AG04449 (cell line): Measurements from ENCODE around the gene CRIM1.

Experiments used
- CTCF ChIA-PET: fragments of 350-600 bp; formaldehyde crosslinking; extraction: SDS; loops from one replicate; lab custom pipeline; 2021; ENCODE audit warnings: antibody characterized with exemption; lab: Yijun Ruan, JAX
- POLR2A ChIA-PET: fragments of 400-600, 350-600 bp; formaldehyde crosslinking; extraction: SDS; loops from one replicate; lab custom pipeline; 2020; ENCODE audit warnings: antibody characterized with exemption, inconsistent platforms; lab: Yijun Ruan, JAX
- DNase-seq: peaks from one replicate; pipeline ENCODE4 v3.0.0-alpha.2; 2010; ENCODE audit warnings: low read depth, low spot score
- H3K4me3 ChIP-seq: 2 replicates; pipeline ENCODE4 v1.5.1; 2011; ENCODE audit warnings: low read depth, mild to moderate bottlenecking, control low read depth, low read length
- TF ChIP-seq, protein P1 (sequence below): IDR thresholded peaks from one replicate; pipeline ENCODE4 v1.5.1; 2011; ENCODE audit warnings: mild to moderate bottlenecking, moderate library complexity, low read length, control low read depth, inconsistent platforms; ENCODE audit not compliant: insufficient read depth; ENCODE audit errors: missing control alignments

CRIM1 gene

GRCh38 chr2:36336321-36336720 is 19.3 kb upstream of the CRIM1 start:
- TF ChIP-seq, protein P1, sequence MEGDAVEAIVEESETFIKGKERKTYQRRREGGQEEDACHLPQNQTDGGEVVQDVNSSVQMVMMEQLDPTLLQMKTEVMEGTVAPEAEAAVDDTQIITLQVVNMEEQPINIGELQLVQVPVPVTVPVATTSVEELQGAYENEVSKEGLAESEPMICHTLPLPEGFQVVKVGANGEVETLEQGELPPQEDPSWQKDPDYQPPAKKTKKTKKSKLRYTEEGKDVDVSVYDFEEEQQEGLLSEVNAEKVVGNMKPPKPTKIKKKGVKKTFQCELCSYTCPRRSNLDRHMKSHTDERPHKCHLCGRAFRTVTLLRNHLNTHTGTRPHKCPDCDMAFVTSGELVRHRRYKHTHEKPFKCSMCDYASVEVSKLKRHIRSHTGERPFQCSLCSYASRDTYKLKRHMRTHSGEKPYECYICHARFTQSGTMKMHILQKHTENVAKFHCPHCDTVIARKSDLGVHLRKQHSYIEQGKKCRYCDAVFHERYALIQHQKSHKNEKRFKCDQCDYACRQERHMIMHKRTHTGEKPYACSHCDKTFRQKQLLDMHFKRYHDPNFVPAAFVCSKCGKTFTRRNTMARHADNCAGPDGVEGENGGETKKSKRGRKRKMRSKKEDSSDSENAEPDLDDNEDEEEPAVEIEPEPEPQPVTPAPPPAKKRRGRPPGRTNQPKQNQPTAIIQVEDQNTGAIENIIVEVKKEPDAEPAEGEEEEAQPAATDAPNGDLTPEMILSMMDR: no peak

DNA sequence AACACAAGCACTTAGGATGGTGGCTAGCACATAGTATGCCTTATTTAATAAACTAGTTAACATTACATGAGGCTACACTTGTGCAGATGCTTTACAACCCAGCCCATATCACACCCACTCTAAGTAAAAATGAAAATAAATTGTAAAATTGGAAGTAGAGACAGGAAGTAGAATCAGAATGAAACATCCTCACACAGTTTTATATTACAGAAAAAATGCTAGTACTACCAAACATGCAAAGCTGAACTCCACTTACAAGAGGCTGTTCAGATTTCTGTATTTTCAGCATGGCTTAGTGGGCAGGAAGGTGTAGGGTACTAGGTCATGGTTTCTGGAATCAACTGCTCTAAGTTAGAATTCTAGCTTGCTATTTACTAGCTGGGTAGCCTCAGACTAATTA is 18.2 kb upstream of the CRIM1 start:
- no peak overlapping the region for H3K4me3 ChIP-seq
- ChIA-PET POLR2A (no interaction called here), CTCF (interaction anchor here (1.0 to 3.5 kb wide), 3 partner anchors 13 to 16 kb away, joined by 4 to 17 read pairs (median 8); no protein-coding TSS in a partner anchor)
- TF ChIP-seq, protein P1: no peak
- no peak for DNase-seq

More at GRCh38 chr2:36336321-36336720, 19.3 kb upstream of the CRIM1 start:
- no peak overlapping the region for H3K4me3 ChIP-seq
- POLR2A ChIA-PET: no interaction called here
- DNase-seq: no peak
- CTCF ChIA-PET: interaction anchor here (1.0 to 1.6 kb wide), 3 partner anchors 15 to 328 kb away, joined by 4 to 5 read pairs (median 4); no protein-coding TSS in a partner anchor

- DNase-seq: no peak
- ChIA-PET POLR2A (interaction anchor here (0.7 kb wide), 1 partner anchor 18 kb away, joined by 3 read pairs; the partner anchor contains the start of gene CRIM1), CTCF (interaction anchor here (1.1 to 3.5 kb wide), 4 partner anchors 13 to 17 kb away, joined by 7 to 17 read pairs (median 10); no protein-coding TSS in a partner anchor)
- H3K4me3 ChIP-seq: no peak overlapping the region
- TF ChIP-seq, protein P1: no peak
Measured at GRCh38 chr2:36338124-36338826, 17.3 kb upstream of the CRIM1 start.

GRCh38 chr2:36338827-36339145 is 16.8 kb upstream of the CRIM1 start:
- CTCF ChIA-PET: interaction anchor here (1.4 to 3.5 kb wide), 3 partner anchors 12 to 17 kb away, joined by 7 to 17 read pairs (median 11); no protein-coding TSS in a partner anchor
- DNase-seq: no peak
- POLR2A ChIA-PET: interaction anchor here (0.7 to 1.6 kb wide), 3 partner anchors 10 to 17 kb away, joined by 3 to 4 read pairs (median 3); partner anchors contain the start of gene CRIM1

GRCh38 chr2:36339607-36340218 is 15.9 kb upstream of the CRIM1 start:
- ChIA-PET CTCF (interaction anchor here (0.9 to 3.5 kb wide), 4 partner anchors 11 to 168 kb away, joined by 3 to 17 read pairs (median 7); no protein-coding TSS in a partner anchor), POLR2A (interaction anchor here (0.9 to 1.6 kb wide), 6 partner anchors 9 to 23 kb away, joined by 3 to 5 read pairs (median 4); partner anchors contain the start of gene CRIM1)
- TF ChIP-seq, protein P1: no peak
- H3K4me3 ChIP-seq: no peak overlapping the region
- DNase-seq: no peak

More at GRCh38 chr2:36338827-36339145, 16.8 kb upstream of the CRIM1 start:
- no peak overlapping the region for H3K4me3 ChIP-seq
- TF ChIP-seq, protein P1: no peak
